Myocyte (in vitro differentiated cells): ENCODE data around the gene TAS1R3. TPM values are rescaled to one million over a fixed set of nuclear protein-coding genes. Genes with fewer than 3 reads are reported as not detected.

Experiments
- microRNA-seq: library from miRNA; unstranded; fragments of <30 nt; microRNA quantifications from one replicate; pipeline ENCODE4, GENCODE V29; 2016
- total RNA-seq: library from RNA; depleted of rRNA; stranded (reverse); fragments of >200 nt; gene quantifications from 2 replicates; pipeline ENCODE4 v1.2.3, GENCODE V29; 2014

TAS1R3 gene
- total RNA-seq, 1 donor from 2014 or later = 0.13 TPM

Small RNAs within 50 kb of the gene (microRNA-seq; reads per million reads assigned to microRNA genes)
- gene MIR6726 = not detected
- gene MIR6727 = not detected
- gene MIR6808 = 0.48 reads per million

Other genes starting within 250 kb of the TAS1R3 start
- gene C1orf159, start 215.2 kb upstream of the TAS1R3 start, total RNA-seq = 10.0 and 11.7 TPM in 2 replicates
- gene TTLL10, start 157.4 kb upstream of the TAS1R3 start, total RNA-seq = not detected in 2 replicates
- gene TNFRSF18, start 124.7 kb upstream of the TAS1R3 start, total RNA-seq = 0.47 TPM in 1 of 2 replicates, not detected in the other
- gene TNFRSF4, start 117.1 kb upstream of the TAS1R3 start, total RNA-seq = not detected in 2 replicates
- 142 and 150 TPM in 2 replicates for gene SDF4, start 99.3 kb upstream of the TAS1R3 start, total RNA-seq
- gene B3GALT6, start 99.0 kb upstream of the TAS1R3 start, total RNA-seq = 61.8 and 68.1 TPM in 2 replicates
- 1.2 TPM in 1 of 2 replicates, not detected in the other for gene C1QTNF12, start 84.6 kb upstream of the TAS1R3 start, total RNA-seq
- 50.3 and 52.2 TPM in 2 replicates for gene UBE2J2, start 57.4 kb upstream of the TAS1R3 start, total RNA-seq
- 2.2 and 2.5 TPM in 2 replicates for gene SCNN1D, start 50.8 kb upstream of the TAS1R3 start, total RNA-seq
- gene ACAP3, start 23.4 kb upstream of the TAS1R3 start, total RNA-seq = 97.3 and 106 TPM in 2 replicates
- 41.6 and 43.4 TPM in 2 replicates for gene PUSL1, start 22.7 kb upstream of the TAS1R3 start, total RNA-seq
- gene INTS11, start 6.6 kb upstream of the TAS1R3 start, total RNA-seq = 74.5 and 76.4 TPM in 2 replicates
- 26.2 and 28.9 TPM in 2 replicates for gene CPTP, start 6.5 kb upstream of the TAS1R3 start, total RNA-seq
- 121 and 137 TPM in 2 replicates for gene DVL1, start 18.1 kb downstream of the TAS1R3 start, total RNA-seq
- 224 and 252 TPM in 2 replicates for gene MXRA8, start 27.3 kb downstream of the TAS1R3 start, total RNA-seq
- gene AURKAIP1, start 43.9 kb downstream of the TAS1R3 start, total RNA-seq = 183 and 198 TPM in 2 replicates
- 185 and 228 TPM in 2 replicates for gene CCNL2, start 68.1 kb downstream of the TAS1R3 start, total RNA-seq
- gene MRPL20, start 76.0 kb downstream of the TAS1R3 start, total RNA-seq = 113 TPM in 2 replicates
- not detected in 2 replicates for gene ANKRD65, start 90.0 kb downstream of the TAS1R3 start, total RNA-seq
- gene VWA1, start 104.4 kb downstream of the TAS1R3 start, total RNA-seq = 0.52 and 1.0 TPM in 2 replicates
- gene ATAD3C, start 118.4 kb downstream of the TAS1R3 start, total RNA-seq = not detected in 2 replicates
- 12.1 and 20.2 TPM in 2 replicates for gene ATAD3B, start 140.5 kb downstream of the TAS1R3 start, total RNA-seq
- 31.3 and 41.9 TPM in 2 replicates for gene ATAD3A, start 180.9 kb downstream of the TAS1R3 start, total RNA-seq
- not detected in 2 replicates for gene TMEM240, start 209.3 kb downstream of the TAS1R3 start, total RNA-seq
- gene SSU72, start 243.6 kb downstream of the TAS1R3 start, total RNA-seq = 97.7 and 108 TPM in 2 replicates